Esophagus squamous epithelium (tissue), 5 donors: ENCODE data around the gene CCDC30. TPM values are rescaled to one million over a fixed set of nuclear protein-coding genes. Genes with fewer than 3 reads are reported as not detected.
A peak's percentile ranks its signal among the peaks of the same experiment; 100 is the strongest.

ENCODE experiments used
- DNase-seq: peaks from one replicate; lab custom pipeline; 2025; lab: John Stamatoyannopoulos, UW
- H3K27ac ChIP-seq, 4 donors: fragments of 200-600 bp; sonication (generic); one replicate each; pipeline ENCODE4 v1.5.1; 2016 to 2019; ENCODE audit warnings: mild to moderate bottlenecking in 1 of 4
- H3K27me3 ChIP-seq, 4 donors: fragments of 200-600 bp; sonication (generic); 1 replicate in 3 of 4; 2 replicates in 1 of 4; pipeline versions ENCODE4 v1.5.1 to v1.6.0; 2017 to 2021; ENCODE audit warnings: antibody characterized with exemption in 1 of 4
- H3K36me3 ChIP-seq, 3 donors: fragments of 200-600 bp; sonication (generic); one replicate each; pipeline ENCODE4 v1.5.1; 2016 to 2019
- H3K4me1 ChIP-seq, 3 donors: fragments of 200-600 bp; sonication (generic); one replicate each; pipeline ENCODE4 v1.5.1; 2017 to 2019
- H3K4me3 ChIP-seq, 4 donors: fragments of 200-600 bp; sonication (generic); 1 replicate in 3 of 4; 2 replicates in 1 of 4; pipeline ENCODE4 v1.5.1; 2016 to 2019; ENCODE audit warnings: mild to moderate bottlenecking in 2 of 4, moderate library complexity in 1 of 4
- H3K9me3 ChIP-seq, 3 donors: fragments of 200-600 bp; sonication (generic); one replicate each; pipeline ENCODE4 v1.5.1; 2016 to 2019
- POLR2A ChIP-seq, 4 donors: fragments of 450-650 bp; IDR thresholded peaks; one replicate each; pipeline ENCODE4 v1.6.1; 2017; ENCODE audit warnings: antibody characterized with exemption in 4 of 4, mild to moderate bottlenecking in 4 of 4, moderate library complexity in 3 of 4
- WGBS, 2 donors: methylation state at CpG; one replicate each; pipeline ENCODE4 v1.1.5; 2018; 5-methylcytosine and 5-hydroxymethylcytosine counted together
- intact Hi-C: fragments of 100-400 bp; cut with DNase I; formaldehyde crosslinking; loops from one replicate; pipeline ENCODE4 v1.15.0; 2022
- total RNA-seq, 4 donors: library from RNA; depleted of rRNA; stranded (reverse); fragments of >200 nt; gene quantifications; one replicate each; pipeline ENCODE4 v1.1.0, GENCODE V29; 2016
- TF ChIP-seq, protein P1 (sequence below), 6 experiments: fragments of 450-650 bp in 4 of 6; fragments of 200-600 bp in 2 of 6; sonication (generic) in 2 of 6; IDR thresholded peaks; one replicate each; pipeline ENCODE4 v1.5.1; 2016 to 2019; ENCODE audit warnings: antibody characterized with exemption in 6 of 6, mild to moderate bottlenecking in 4 of 6, moderate library complexity in 4 of 6
- donor health status: DM: yes; HTN: yes; CAD: no.

CCDC30 gene
- total RNA-seq, 4 donors from 2014 or later: 0.12 to 1.3 (median 0.42) TPM

DNA sequence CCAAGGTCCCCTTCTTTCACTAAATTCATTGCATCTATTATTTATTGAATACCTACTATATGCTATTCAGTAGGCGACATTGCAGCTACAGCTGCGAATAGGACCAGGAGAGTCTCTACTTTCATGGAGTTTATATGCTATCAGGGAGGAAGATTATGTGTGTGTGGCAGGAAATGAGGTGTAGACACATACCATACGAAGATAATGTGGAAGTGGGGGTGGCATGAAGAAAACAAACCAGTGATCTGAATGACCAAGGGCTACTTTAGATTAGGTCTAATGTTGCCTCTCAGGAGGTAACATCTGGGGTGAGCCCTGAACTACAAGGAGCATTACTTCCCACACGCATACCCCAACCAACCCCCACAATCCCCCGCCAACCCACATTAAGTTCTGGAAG is 194.1 kb downstream of the CCDC30 start:
- intact Hi-C loops: no loop called here
- Histone ChIP-seq H3K36me3 (peaks cover 0 to 25% (median 4%) of the 10 kb centered on the region in 3 donors), H3K4me1 (peaks cover 5 to 28% (median 18%) of the 10 kb centered on the region in 3 donors), H3K9me3 (no peaks in the 10 kb centered on the region), H3K27ac (peak overlapping the region; percentile 29 to 93 (median 86)), H3K4me3 (peak overlapping the region in 3 of 4 donors; percentile 68 to 91 (median 73)), H3K27me3 (no peaks in the 10 kb centered on the region)
- no peak for DNase-seq
- 64 to 78% methylated on average over 4 to 5 of the region's 5 CpGs for WGBS, 2 donors
- no peak for TF ChIP-seq POLR2A (IDR thresholded peaks at IDR 0.05)
- TF ChIP-seq, protein P1, sequence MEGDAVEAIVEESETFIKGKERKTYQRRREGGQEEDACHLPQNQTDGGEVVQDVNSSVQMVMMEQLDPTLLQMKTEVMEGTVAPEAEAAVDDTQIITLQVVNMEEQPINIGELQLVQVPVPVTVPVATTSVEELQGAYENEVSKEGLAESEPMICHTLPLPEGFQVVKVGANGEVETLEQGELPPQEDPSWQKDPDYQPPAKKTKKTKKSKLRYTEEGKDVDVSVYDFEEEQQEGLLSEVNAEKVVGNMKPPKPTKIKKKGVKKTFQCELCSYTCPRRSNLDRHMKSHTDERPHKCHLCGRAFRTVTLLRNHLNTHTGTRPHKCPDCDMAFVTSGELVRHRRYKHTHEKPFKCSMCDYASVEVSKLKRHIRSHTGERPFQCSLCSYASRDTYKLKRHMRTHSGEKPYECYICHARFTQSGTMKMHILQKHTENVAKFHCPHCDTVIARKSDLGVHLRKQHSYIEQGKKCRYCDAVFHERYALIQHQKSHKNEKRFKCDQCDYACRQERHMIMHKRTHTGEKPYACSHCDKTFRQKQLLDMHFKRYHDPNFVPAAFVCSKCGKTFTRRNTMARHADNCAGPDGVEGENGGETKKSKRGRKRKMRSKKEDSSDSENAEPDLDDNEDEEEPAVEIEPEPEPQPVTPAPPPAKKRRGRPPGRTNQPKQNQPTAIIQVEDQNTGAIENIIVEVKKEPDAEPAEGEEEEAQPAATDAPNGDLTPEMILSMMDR (IDR thresholded peaks at IDR 0.05): no peak

DNA sequence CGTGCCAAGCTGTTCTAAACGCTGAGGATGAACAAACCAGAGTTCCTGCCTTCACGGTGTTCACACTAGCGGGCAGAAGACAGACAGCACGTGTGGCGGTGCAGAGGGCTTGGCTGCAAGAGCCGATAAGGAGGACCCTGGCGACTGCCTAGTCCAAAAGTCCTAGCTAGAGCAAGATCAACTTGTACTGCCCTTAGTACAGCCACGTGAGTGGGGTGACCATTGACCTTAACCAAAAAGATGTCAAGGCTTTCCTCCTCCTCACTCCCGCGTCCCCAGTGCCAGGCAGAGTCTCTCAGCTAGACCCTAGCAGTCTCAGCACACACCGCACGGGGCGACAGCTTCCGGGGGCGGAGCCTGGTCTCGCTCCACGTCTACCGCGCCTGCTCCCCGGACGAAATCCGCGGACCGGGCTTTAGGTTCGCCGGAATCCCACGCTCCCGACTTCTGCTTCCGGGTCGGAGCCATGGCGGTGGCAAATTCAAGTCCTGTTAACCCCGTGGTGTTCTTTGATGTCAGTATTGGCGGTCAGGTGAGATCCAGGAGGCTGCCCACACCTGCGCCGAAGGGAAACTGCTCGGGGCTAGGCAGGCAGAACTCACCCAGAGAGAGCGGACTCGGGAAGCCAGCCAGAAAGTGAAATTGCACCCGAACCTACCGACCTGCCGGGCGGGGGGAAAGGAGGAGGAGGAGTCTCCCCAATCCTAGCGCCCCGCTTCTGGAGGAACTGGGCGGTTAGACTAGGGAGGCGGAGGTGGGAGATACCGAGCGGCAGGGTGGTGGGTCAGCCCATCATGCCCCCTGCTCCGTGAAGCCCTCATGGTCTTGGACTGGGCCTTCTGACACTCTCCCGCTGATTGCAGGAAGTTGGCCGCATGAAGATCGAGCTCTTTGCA is 195.1 kb downstream of the CCDC30 start, which contains the start of gene PPIH:
TSS of gene PPIH (plus strand) at position 443 of the 896 bp plus-strand sequence. CDS start at position 467, 24 bp downstream.
- Histone ChIP-seq H3K4me3 (peak within 1 kb of the TSS; percentile 66 to 91 (median 70)), H3K36me3 (peaks cover 0 to 34% (median 4%) of the 10 kb centered on the region in 3 donors), H3K4me1 (peaks cover 5 to 28% (median 18%) of the 10 kb centered on the region in 3 donors), H3K27ac (peak within 1 kb of the TSS; percentile 83 to 93 (median 92)), H3K9me3 (no peaks in the 10 kb centered on the region), H3K27me3 (no peaks in the 10 kb centered on the region)
- WGBS, 2 donors: 0 to 1% methylated on average over 24 to 26 of the region's 53 CpGs
- intact Hi-C loops: no loop called here
- DNase-seq: peak; percentile 57
- TF ChIP-seq POLR2A (IDR thresholded peaks at IDR 0.05): peak in 2 of 4 donors; percentile 37 to 50
- TF ChIP-seq, protein P1 (IDR thresholded peaks at IDR 0.05): peak in 5 of 6 experiments; percentile 14 to 52 (median 45)

DNA sequence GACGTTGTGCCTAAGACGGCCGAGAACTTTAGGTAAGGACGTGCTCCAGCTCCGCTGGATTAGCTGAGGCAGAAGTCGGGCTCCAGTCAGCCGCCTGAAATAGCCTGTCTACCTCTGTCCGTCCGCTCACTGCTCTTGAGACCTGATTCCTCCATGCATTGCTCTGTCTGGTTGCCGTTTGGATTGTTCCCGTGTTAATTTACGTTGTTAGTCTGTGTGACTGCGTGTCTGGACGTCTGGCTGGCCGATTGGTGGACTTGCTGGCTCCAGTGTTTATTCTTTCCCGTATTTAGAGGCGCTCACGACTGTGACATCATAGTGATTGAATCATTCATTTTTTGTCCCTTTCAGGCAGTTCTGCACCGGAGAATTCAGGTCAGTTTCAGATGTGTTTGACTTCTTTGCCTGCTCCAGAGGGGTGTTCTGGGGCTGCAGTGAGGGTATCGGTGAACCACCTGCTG is 195.8 kb downstream of the CCDC30 start:
- H3K4me1 ChIP-seq: peaks cover 5 to 28% (median 18%) of the 10 kb centered on the region in 3 donors
- DNase-seq: no peak
- H3K27ac ChIP-seq: peak overlapping the region; percentile 83 to 93 (median 92)
- intact Hi-C loops: no loop called here
- WGBS, 2 donors: 6 to 7% methylated on average over 20 of the region's 20 CpGs
- TF ChIP-seq, protein P1 (IDR thresholded peaks at IDR 0.05): no peak
- H3K27me3 ChIP-seq: no peaks in the 10 kb centered on the region
- H3K36me3 ChIP-seq: peaks cover 0 to 40% (median 4%) of the 10 kb centered on the region in 3 donors
- H3K9me3 ChIP-seq: no peaks in the 10 kb centered on the region
- H3K4me3 ChIP-seq: peak overlapping the region; percentile 66 to 91 (median 70)

DNA sequence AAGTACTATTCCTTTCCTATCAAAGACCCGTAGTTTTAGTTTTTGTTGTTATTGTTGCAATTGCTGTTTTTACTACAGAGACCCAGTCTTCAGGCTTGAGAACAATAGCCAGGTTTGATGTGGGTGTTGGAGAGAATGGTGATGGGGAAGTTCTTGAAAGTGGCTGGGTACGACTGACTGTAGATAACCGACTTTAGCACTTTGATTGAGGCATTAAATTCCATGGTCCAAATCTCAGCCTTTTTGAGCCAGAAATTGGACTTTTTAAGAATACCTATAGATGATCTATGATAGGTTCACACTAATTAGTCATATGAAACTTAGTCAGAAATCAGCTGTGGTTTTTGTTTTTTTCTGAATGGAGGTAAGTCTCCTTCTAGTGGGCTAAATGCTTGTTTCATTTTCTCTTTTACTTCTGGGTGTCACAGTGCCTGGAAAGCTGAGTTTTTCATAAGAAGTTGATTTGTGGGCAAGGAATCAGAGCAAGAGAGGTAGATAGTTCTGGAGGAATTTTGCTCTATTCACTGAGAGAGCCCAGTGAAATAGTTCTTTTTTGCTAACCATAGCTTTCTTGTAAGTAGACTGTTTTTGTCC is 197.9 kb downstream of the CCDC30 start:
- Histone ChIP-seq H3K36me3 (peaks cover 4 to 61% (median 11%) of the 10 kb centered on the region in 3 donors), H3K9me3 (no peaks in the 10 kb centered on the region), H3K4me1 (peaks cover 5 to 28% (median 18%) of the 10 kb centered on the region in 3 donors), H3K4me3 (no peak overlapping the region), H3K27me3 (no peaks in the 10 kb centered on the region), H3K27ac (no peak overlapping the region)
- intact Hi-C loops: no loop called here
- no peak for DNase-seq
- 61 to 78% methylated on average over 3 of the region's 3 CpGs for WGBS, 2 donors
- TF ChIP-seq, protein P1 (IDR thresholded peaks at IDR 0.05): no peak
- TF ChIP-seq POLR2A (IDR thresholded peaks at IDR 0.05): no peak
